Natural killer cell (primary cell): ENCODE data around the gene FARS2. TPM values are rescaled to one million over a fixed set of nuclear protein-coding genes. Genes with fewer than 3 reads are reported as not detected.

Experiments used
- ATAC-seq, 3 donors: fragments of 150-1000 bp in 2 of 3; fragments of 200-7000 bp in 1 of 3; cut with Tn5 transposase; 1 replicate in 1 of 3; 2 replicates in 2 of 3; pipeline ENCODE4 v1.10.0; 2021; ENCODE audit warnings: mild to moderate bottlenecking in 2 of 3, moderate library complexity in 2 of 3
- DNase-seq, 2 donors: peaks; one replicate each; pipeline versions ENCODE4 v3.0.0 to v3.0.0-alpha.2; 2013 to 2021; ENCODE audit warnings: mixed read lengths in 1 of 2
- H3K27ac ChIP-seq: one replicate; pipeline ENCODE4 v1.5.1; 2013; ENCODE audit warnings: mild to moderate bottlenecking, low read length
- H3K27me3 ChIP-seq: one replicate; pipeline ENCODE4 v1.6.1; 2013; ENCODE audit warnings: low read length; ENCODE audit not compliant: control insufficient read depth, insufficient read depth
- H3K36me3 ChIP-seq: one replicate; pipeline ENCODE4 v1.6.1; 2013; ENCODE audit warnings: low read length; ENCODE audit not compliant: control insufficient read depth, insufficient read depth
- H3K4me1 ChIP-seq: one replicate; pipeline ENCODE4 v1.6.1; 2013; ENCODE audit warnings: low read length; ENCODE audit not compliant: control insufficient read depth, insufficient read depth
- H3K4me3 ChIP-seq: one replicate; pipeline ENCODE4 v1.5.1; 2013; ENCODE audit warnings: low read length
- H3K9me3 ChIP-seq: one replicate; pipeline ENCODE4 v1.6.1; 2013; ENCODE audit warnings: low read length; ENCODE audit not compliant: control insufficient read depth, insufficient read depth
- H3K27ac Mint-ChIP-seq, 2 donors: one replicate each; pipeline ENCODE4 v1.8.0; 2022; ENCODE audit warnings: mild to moderate bottlenecking in 2 of 2, mixed read lengths in 2 of 2, moderate library complexity in 1 of 2
- H3K27me3 Mint-ChIP-seq, 2 donors: one replicate each; pipeline ENCODE4 v1.8.0; 2022; ENCODE audit warnings: low read depth in 2 of 2, mixed read lengths in 2 of 2
- H3K36me3 Mint-ChIP-seq: one replicate; pipeline ENCODE4 v1.8.0; 2022; ENCODE audit warnings: mixed read lengths
- H3K4me1 Mint-ChIP-seq, 2 donors: one replicate each; pipeline ENCODE4 v1.8.0; 2022; ENCODE audit warnings: mixed read lengths in 2 of 2
- H3K4me3 Mint-ChIP-seq: one replicate; pipeline ENCODE4 v1.8.0; 2022; ENCODE audit warnings: mild to moderate bottlenecking, moderate library complexity, mixed read lengths
- H3K9me3 Mint-ChIP-seq, 2 donors: one replicate each; pipeline ENCODE4 v1.8.0; 2022; ENCODE audit warnings: mixed read lengths in 2 of 2
- CTCF ChIP-seq: fragments of 200-600 bp; IDR thresholded peaks from one replicate; pipeline ENCODE4 v1.8.0; 2022; ENCODE audit warnings: antibody characterized with exemption
- WGBS: methylation state at CpG from one replicate; pipeline ENCODE4 v1.1.7; 2013; ENCODE audit warnings: missing lambda C conversion rate; ENCODE audit not compliant: insufficient coverage; 5-methylcytosine and 5-hydroxymethylcytosine counted together
- intact Hi-C: fragments of 100-400 bp; cut with micrococcal nuclease; formaldehyde crosslinking; loops from one replicate; pipeline ENCODE4 v1.14.2; 2022
- total RNA-seq, 4 donors: library from RNA; stranded (reverse); fragments of 120-200 nt in 1 of 4; gene quantifications; one replicate each; pipeline versions ENCODE4 v1.2.3 to v1.2.4, GENCODE V29; 2013 to 2022

FARS2 gene
- total RNA-seq, 3 donors from 2014 or later (not counting 1 experiment from before 2014, with no cell fraction given) = 15.3 to 24.8 (median 22.7) TPM

- Histone ChIP-seq H3K4me1 (no peaks in the 10 kb centered on the region), H3K36me3 (peaks cover 3% of the 10 kb centered on the region), H3K4me3 (no peak overlapping the region), H3K9me3 (no peaks in the 10 kb centered on the region), H3K27me3 (no peaks in the 10 kb centered on the region), H3K27ac (no peak overlapping the region)
- Mint-ChIP-seq H3K27ac (no peak overlapping the region), H3K9me3 (peaks cover 0 to 5% of the 10 kb centered on the region in 2 donors), H3K4me3 (no peak overlapping the region), H3K4me1 (peaks cover 0 to 6% of the 10 kb centered on the region in 2 donors), H3K36me3 (peaks cover 18% of the 10 kb centered on the region), H3K27me3 (no peaks in the 10 kb centered on the region)
- WGBS = 96% methylated on average over 4 of the region's 7 CpGs
- ATAC-seq = no peak
- DNase-seq = no peak
- no peak for TF ChIP-seq CTCF
- intact Hi-C loops = no loop called here
Observed at GRCh38 chr6:5435449-5435848, 174.1 kb downstream of the FARS2 start.

GRCh38 chr6:5438922-5439584 is 177.7 kb downstream of the FARS2 start:
- TF ChIP-seq CTCF = no peak
- peaks cover 0 to 6% of the 10 kb centered on the region in 2 donors for H3K4me1 Mint-ChIP-seq
- Histone ChIP-seq H3K27ac (no peak overlapping the region), H3K36me3 (no peaks in the 10 kb centered on the region), H3K4me3 (no peak overlapping the region), H3K9me3 (no peaks in the 10 kb centered on the region), H3K4me1 (no peaks in the 10 kb centered on the region), H3K27me3 (no peaks in the 10 kb centered on the region)
- no peak overlapping the region for H3K4me3 Mint-ChIP-seq
- peaks cover 0 to 5% of the 10 kb centered on the region in 2 donors for H3K9me3 Mint-ChIP-seq
- peaks cover 18% of the 10 kb centered on the region for H3K36me3 Mint-ChIP-seq
- intact Hi-C loops = no loop called here
- ATAC-seq (no peak), DNase-seq (no peak)
- no peaks in the 10 kb centered on the region for H3K27me3 Mint-ChIP-seq
- 84% methylated on average over 5 of the region's 5 CpGs for WGBS
- no peak overlapping the region for H3K27ac Mint-ChIP-seq

- peaks cover 18% of the 10 kb centered on the region for H3K36me3 Mint-ChIP-seq
- no peak overlapping the region for H3K4me3 Mint-ChIP-seq
- H3K27me3 Mint-ChIP-seq = no peaks in the 10 kb centered on the region
Observed at GRCh38 chr6:5439749-5440148, 178.4 kb downstream of the FARS2 start.

More at GRCh38 chr6:5439749-5440148, 178.4 kb downstream of the FARS2 start:
- no peak for DNase-seq
- Mint-ChIP-seq H3K4me1 (peaks cover 0 to 6% of the 10 kb centered on the region in 2 donors), H3K27ac (no peak overlapping the region), H3K9me3 (peaks cover 0 to 5% of the 10 kb centered on the region in 2 donors)
- no peak for TF ChIP-seq CTCF
- 86% methylated on average over 3 of the region's 3 CpGs for WGBS
- Histone ChIP-seq H3K9me3 (no peaks in the 10 kb centered on the region), H3K36me3 (no peaks in the 10 kb centered on the region), H3K27ac (no peak overlapping the region), H3K27me3 (no peaks in the 10 kb centered on the region), H3K4me1 (no peaks in the 10 kb centered on the region), H3K4me3 (no peak overlapping the region)
- no peak for ATAC-seq
- intact Hi-C loops = no loop called here
